HG03097 (cell line): ENCODE results near the gene JAZF1.

Source experiments
- ATAC-seq: cut with Tn5 transposase; IDR thresholded peaks from one replicate; pipeline ENCODE4 v1.9.1; 2021; ENCODE audit not compliant: unreplicated experiment, low FRiP score

Gene JAZF1

DNA sequence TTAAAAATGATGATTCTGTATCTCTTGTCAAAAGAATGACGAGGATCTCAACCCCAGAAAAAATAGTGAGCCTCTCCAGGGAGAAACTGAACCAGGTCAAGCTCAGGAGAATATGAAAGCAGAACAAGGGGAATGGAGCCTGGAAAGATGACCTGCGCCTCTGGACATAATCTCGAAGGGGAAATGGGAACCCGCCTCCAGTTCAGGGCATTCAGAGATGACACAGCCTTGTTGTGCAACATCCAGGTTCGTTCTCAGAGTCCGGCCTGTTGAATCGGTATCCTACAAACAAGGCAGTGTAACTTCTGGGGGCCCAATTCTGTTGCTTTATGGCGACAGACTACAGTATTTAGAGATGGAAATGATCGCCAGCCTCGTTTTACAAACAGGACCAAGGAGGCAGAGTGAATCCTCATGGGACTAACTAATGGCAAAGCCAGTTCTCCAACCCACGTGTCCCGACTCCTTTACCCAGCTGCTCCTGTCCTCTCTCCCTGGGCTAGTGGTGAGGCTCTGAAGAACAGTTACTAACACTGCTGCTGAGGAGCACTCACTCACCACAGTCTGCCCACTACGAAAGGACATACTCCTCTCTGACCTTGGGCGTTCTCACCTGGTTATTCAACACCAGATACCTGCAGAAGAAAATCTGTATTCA lies 67.6 kb downstream of the JAZF1 start:
- no peak for ATAC-seq

DNA sequence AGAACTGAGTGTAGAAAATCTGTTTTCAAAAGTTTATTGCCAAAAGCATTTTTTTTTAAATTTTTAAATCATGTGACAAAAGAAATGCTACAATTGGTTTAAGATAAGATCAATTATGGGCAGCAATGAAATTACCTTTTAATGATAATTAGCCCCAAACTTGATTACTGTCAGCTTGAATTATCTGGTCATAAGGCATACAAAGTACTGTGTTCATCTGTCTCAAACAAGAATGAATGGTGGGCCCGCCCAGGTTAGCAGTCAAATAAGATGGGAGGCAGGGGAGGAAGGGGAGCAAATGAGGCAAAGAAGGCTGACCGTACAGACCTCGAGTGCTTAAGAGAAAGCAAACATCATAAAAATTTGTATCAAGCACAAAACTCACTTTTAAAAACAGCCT lies 68.1 kb downstream of the JAZF1 start:
- no peak for ATAC-seq

GRCh38 chr7:28112012-28112411 lies 68.6 kb downstream of the JAZF1 start:
- ATAC-seq: no peak

DNA sequence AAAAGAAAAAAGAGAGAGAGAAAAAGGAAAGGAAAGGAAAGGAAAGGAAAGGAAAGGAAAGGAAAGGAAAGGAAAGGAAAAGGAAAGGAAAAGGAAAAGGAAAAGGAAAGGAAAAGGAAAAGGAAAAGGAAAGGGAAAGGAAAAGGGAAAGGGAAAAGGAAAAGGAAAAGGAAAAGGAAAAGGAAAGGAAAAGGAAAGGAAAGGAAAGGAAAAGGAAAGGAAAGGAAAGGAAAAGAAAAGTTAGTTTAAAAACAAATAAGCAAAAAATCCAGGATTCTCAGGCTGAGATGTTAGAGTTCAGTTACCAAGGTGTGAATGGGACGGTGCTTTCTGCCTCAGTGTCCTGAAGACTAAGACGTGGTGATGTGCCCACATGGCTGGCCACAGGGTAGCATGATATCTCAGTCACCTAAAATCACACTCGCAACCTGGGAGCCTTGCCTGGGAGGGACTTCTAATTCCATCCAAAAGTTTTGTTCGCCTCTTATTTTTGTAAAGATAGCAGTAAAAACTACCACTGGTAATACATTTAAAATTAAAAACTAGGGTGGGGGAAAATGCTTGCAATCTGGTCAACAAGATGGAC lies 70.1 kb downstream of the JAZF1 start:
- ATAC-seq: no peak

DNA sequence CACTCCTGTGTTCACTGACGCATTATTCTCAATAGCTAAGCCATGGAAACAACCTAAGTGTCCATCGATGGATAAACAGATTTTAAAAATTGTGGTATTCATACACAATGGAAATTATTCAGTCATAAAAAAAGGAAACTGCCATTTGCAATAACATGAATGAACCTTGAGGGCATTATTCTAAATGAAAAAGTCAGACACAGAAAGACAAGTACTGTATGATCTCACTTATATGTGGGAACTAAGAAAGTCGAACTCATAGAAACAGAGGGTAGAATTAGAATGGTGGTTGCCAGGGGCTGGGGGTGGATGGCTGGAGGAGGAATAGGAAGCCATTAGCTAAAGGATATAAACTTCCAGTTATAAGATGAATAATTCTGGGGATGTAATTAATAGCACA lies 71.8 kb downstream of the JAZF1 start:
- no peak for ATAC-seq

GRCh38 chr7:28107960-28108359 lies 72.6 kb downstream of the JAZF1 start:
- ATAC-seq: no peak

DNA sequence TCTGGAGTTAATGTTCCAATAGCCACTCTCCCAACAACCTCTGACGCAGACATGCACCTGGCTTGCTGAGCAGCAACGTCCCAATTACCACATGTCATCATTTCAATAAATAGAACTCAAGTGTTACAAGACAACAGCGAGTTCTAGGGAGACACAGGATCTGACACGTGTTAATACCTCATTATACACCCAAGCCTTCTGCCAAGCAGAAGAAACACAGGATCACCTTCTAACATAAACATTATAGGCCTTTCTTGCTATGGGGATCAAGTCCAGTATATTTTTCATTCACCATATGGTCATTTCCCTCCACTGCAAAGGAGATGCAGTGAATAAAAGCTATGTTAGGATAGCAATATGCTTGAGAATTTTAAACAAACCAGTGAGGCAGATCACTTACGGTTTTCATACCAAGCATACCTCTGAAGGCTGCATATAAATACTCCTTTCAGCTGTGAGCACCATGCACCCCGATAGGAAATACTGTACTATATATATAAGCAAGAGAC lies 74.2 kb downstream of the JAZF1 start:
- ATAC-seq: no peak

GRCh38 chr7:28105234-28105633 lies 75.4 kb downstream of the JAZF1 start:
- no peak for ATAC-seq

DNA sequence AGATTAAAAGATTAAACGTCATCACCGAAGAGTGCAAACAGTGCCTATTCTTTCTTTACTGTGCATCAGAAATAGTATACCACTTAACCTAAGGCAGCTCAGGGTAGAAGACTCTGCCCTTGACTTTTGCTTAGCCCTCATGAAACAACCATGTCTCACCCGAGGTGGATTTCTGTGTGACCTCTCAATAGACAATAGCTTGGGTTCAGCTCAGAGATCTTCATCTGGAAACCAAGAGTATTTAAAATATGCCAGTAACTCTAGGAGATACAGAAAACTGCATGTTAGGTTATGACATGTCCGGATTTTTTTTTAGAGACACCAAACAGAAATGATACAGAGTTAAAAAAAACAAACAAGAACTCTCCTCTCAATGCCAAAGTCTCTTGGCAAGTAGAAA lies 75.8 kb downstream of the JAZF1 start:
- ATAC-seq: no peak

DNA sequence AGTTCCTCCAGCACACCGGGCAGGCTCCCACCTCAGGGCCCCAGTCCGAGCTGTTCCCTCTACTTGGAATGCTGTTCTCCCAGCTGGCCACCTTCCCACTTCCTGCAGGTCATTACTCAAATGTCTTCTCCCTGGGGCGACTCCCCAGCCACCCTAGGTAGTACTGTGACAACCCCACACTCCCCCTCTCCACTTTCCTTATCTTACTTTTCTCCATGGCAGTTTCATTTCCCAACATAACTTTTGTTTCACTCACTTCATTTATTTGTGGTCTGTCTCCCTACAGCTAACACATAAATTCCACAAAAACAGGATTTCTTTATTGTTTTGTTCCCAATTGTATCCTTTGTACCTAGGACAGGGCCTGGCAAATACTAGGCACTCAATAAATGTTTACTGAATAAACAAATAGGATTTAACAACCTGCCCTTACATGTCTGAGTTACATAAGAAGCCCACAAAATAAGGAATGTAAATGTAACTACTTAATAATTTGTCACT lies 76.5 kb downstream of the JAZF1 start:
- ATAC-seq: no peak

GRCh38 chr7:28102797-28103196 lies 77.8 kb downstream of the JAZF1 start:
- no peak for ATAC-seq

- no peak for ATAC-seq
Observed at GRCh38 chr7:28096713-28097112, 83.9 kb downstream of the JAZF1 start.

GRCh38 chr7:28095231-28095630 lies 85.4 kb downstream of the JAZF1 start:
- ATAC-seq: no peak

DNA sequence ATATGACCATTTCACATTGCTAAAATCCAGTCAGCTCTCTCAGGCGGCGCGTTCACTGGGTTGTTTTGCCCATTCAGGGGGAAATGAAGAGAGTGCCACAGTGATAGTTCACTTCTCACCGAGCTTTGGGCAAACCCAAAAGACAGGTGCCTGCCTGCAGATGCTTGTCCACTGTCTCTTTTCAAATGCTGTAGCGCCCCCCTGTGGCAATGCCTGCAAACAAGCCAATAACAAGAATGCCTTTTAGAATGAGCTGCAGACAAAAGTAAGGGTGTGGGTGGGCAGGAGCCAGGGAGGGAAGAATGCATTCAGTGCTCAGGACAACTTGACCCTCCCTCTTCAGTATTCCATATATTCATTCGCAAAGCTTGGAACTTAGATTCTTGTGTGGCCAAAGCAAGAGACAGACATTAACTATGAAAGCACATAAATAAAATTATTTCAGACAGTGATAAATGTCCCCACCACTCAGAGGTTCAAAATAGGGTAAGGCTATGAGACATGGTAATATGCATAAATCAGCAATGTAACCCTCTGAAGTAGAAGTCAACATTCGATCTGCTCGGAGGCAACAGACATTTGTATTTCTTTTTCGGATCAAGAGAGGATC lies 86.9 kb downstream of the JAZF1 start:
- no peak for ATAC-seq

DNA sequence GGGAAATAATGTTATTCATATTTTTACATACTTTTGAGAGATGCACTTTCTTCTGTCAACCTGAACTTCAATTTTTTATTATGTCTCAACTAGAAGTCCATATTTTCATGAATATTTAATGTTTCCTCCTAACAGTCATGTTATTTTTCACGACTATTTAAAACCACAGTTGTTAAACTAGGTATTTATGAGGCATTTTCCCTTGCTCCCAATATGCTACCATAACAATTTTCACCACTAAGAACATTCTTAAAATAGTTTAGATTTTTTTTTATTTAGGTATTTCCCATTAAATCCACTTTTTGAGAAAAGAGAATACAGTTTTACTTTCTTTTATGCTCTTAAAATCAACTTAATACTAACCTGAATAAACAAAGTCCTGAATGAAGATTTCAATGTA lies 89.4 kb downstream of the JAZF1 start:
- ATAC-seq: no peak

DNA sequence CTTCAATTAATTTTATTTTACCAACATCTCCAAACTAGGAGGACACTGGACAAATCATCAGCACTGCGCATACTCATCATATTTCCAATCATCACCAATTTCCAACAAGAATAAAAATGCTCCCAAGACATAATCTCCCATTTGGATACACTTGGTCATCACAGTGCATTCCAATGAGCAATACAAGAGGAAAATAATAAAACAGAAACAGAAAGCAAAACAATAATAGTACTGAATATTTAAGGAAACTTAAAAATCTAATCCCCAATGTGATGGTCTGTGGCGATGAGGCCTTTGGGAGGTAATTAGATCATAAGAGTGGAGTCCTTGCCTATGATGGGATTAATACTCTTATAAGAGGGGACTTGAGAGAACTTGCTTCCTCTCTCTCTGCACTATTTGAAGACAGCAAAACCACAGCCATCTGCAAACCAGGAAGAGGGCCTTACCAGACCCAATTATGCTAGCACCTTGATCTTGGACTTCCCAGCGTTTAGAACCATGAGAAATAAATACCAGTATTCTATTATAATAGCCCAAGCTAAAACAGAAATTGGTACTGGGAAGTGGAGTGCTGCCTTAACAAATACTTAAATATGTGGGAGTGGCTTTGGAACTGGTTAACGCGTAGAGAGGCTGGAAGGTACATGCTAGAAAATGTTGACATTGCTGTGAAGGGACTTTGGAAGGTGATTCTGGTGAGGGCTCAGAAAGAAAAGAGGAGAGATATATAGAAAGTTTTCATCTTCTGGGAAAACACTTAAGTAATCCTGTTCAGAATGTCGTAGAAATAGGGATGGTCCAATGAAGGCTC lies 91.5 kb downstream of the JAZF1 start:
- no peak for ATAC-seq

GRCh38 chr7:28088032-28088431 lies 92.6 kb downstream of the JAZF1 start:
- no peak for ATAC-seq

- no peak for ATAC-seq
Observed at GRCh38 chr7:28086198-28086597, 94.4 kb downstream of the JAZF1 start.

- ATAC-seq: no peak
Observed at GRCh38 chr7:28083998-28084985, 96.3 kb downstream of the JAZF1 start.
